8988T (cell line): Measurements from ENCODE around the gene S100A1.
"Not testable (repeated sequence)": the region's sequence is repeated elsewhere in the genome, so short reads cannot be mapped to it uniquely, and the experiment has no call there.

Source experiments
- DNase-seq: peaks from one replicate; pipeline ENCODE4 v3.0.0; 2011

The S100A1 gene

DNA sequence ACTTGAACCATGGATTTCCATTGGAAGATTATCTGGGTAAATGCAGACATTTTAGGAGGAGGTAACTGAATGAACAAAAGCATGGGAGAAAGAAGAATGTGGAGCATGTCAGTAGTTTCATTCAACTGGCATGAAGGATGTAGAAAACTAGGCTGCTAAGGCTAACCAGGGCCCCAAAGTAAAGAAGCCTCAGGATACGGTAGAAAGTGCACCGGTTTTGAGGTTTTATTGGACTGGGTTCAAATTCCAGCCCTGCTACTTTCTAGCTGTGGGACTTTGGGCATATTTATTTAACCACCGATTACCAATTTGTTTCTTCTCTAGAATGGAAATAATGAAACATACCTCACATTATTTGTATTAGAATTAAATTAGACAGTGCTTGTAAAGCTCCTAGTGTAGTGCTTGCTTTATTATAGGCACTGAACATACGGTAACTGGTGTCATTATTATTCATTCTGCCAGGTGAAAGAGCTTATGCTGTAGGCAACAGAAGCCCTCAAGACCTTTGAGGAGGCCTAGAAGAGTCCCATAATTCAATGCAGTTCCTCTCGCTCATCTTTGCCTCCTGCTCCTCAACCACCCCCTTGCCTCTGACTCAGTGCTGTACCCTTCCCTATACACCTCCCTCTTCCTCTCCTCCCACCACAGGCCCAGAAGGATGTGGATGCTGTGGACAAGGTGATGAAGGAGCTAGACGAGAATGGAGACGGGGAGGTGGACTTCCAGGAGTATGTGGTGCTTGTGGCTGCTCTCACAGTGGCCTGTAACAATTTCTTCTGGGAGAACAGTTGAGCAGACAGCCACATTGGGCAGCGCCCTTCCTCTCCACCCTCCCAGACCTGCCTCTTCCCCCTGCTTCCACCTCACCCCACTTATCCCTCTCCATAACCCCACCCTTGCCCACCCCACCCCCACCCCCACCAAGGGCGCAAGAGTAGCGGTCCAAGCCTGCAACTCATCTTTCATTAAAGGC is 3.1 kb downstream of the S100A1 start:
- no peak for DNase-seq

DNA sequence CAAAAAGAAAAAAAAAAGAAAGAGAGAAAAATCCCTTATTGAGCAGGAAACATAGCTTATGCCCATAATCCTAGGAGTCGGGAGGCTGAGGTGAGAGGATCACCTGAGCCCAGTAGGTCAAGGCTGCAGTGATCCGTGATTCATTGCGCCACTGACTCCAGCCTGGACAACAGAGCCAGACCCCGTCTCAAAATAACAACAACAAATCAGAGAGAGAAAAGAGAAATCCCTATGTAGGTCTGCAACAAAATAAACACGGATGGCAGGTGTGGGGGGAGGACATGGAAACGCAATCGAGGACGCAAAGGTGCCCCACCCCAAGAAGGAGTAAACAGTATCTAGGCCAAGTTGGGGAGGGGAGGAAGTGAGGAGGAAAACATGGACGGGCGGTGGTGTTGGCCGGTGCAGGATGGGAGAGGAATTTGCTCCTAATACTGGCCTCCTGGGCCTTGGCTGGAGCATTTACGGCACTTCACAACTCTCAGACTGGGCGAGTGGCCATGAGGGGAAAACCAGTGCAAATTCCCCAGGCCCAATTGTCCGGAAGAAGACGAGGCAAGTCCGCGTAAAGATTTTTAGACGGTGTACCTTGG is 5.0 kb downstream of the S100A1 start:
- no peak for DNase-seq

DNA sequence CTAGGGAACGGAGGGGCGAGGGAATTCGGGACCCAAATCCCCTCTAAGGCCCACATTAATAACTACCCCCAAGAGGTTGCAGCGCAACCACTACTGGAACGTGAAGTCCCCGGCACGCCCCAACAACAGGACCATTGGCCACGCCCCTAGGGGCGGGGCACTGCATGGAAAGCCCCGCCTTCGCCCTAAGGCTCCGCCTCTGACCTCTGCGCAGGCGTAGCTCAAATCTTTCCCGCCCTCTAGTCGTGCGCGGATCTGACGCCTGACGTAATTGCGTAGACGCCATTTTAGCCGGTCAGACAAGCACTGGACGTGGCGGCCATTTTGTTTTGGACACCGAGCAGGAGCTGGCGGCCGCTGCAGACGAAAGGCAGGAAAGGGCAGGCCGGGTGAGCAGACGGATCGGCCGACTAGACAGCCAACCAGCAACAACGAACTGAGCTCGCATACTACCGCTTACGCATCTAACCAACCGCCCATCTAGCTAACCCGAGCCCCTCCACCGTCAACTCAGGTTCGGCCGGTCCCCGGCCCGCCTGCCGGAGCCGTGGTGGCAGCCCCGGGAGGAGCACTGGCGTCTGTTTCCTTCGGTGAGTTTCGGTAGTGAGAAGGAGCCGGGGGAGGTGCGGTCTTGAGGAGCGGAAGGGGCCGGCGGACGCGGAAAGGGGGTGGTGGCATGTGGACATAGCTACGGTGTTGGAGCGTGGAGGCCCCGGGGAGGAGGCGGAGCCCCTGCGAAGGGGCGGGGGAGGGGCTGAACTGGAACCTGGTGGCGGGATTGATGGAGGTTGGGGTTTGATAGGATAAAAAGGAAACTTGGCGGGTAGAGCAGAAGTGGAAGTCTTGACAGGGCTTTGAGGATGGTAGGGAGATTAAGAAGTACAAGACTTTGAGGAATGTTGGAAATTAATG is 5.8 kb downstream of the S100A1 start, which contains the start of gene CHTOP:
Gene CHTOP (plus strand): TSS at position 313 of the 912 bp plus-strand sequence. CDS start 2,523 bp downstream, outside the sequence.
- peak; percentile 90 for DNase-seq

DNA sequence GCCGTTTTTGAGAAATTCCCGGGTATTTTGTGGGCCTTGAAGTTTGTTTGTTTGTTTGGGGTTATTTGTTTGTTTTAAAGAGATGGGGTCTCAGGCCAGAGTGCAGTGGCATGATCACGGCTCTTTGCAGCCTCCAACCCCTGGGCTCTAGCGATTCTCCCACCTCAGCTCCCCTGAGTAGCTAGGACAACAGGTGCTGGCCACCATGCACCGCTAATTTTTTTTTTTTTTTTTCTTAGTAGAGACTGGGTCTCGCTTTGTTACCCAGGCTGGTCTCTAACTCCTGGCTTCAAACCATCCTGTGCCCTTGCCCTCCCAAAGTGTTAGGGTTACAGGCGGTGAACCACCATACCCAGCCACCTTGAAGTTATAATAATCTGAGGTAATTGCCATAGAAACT is 7.6 kb downstream of the S100A1 start:
- DNase-seq = no peak

DNA sequence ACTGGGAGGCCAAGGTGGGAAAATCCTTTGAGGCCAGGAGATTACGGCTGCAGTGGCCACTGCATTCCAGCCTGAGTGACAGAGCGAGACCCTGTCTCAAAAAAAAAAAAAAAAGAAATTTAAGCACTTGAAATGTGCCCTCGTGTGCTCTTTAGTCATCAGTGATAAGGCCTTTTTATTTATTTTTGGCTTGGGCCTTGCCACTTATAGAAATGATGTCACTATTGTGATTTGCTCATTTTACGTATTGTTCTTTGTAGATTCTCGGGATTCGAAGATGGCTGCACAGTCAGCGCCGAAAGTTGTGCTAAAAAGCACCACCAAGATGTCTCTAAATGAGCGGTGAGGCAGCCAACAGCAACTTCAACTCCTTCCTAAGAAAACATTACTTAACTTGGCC is 8.1 kb downstream of the S100A1 start:
- no peak for DNase-seq

DNA sequence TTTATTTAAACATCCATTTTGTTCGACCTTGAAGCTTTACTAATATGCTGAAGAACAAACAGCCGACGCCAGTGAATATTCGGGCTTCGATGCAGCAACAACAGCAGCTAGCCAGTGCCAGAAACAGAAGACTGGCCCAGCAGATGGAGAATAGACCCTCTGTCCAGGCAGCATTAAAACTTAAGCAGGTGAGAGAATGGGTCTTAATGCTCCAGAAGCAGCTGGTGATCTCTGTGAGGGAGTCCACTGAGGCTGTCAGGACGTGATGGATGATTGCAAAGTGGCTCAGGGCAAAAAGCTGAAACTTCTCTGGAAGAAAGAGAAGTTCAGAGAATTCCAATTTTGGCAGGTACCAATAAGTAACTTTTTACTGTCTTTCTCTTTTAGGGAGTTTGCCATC is 10.0 kb downstream of the S100A1 start:
- DNase-seq = no peak

DNA sequence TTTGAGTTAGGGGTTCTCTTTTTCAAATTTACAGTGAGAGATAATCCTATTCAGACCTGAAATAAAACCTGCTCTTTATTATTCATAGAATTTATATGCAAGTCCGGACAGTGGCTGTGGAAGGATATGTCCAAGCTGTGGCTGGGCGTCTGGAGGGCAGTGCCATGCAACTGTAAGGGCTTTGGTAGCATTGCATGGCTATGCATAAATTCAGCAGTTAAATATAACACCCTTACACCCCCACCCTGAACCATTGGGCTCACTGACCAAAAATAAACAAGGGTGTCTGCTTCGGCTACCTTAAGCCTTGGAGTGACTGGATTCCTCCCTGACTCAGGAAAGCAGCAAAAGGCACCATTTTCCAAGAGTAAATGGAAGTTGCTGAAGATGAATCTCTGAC is 11.0 kb downstream of the S100A1 start:
- DNase-seq = no peak

DNA sequence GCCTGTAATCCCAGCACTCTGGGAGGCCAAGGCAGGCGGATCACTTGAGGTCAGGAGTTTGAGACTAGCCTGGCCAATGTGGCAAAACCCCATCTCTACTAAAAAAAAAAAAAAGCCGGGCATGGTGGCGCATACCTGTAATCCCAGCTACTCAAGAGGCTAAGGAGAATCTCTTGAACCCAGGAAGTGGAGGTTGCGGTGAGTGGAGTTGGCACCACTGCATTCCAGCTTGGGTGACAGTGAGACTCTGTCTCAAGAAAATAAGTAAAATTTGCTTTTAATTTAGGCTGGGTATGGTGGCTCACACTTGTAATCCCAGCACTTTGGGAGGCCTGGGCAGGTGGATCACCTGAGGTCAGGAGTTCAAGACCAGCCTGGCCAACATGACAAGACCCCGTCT is 12.0 kb downstream of the S100A1 start:
- DNase-seq = not testable (repeated sequence)

DNA sequence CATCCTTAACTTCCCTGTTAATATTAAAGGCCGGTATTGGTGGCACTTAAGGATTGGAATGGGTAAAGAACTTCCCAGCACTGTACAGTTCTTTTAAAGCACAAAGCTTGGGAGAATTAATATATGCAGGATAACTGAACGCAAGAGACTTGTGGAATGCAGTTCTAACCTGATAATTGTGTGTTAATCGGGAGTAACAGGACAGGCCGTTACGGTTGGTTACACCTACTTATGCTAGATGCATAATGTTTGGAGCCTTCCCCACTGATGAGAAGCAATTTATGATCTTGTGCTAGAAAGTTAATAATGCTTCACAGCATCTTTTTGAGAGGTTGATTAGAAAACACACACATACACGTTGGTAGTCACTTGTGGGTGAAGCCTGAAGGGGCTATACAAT is 12.6 kb downstream of the S100A1 start:
- DNase-seq = no peak

DNA sequence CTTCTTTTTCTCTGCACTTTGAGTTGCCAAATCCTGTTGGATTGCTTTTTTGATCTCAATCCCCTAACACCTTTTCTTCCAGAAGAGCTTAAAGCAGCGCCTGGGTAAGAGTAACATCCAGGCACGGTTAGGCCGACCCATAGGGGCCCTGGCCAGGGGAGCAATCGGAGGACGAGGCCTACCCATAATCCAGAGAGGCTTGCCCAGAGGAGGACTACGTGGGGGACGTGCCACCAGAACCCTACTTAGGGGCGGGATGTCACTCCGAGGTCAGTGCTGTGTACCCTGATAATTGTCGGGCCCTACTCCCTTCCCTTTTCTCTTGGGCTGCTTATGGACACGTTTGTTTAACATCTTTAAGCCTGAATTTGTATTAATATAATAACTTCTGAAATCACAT is 13.9 kb downstream of the S100A1 start:
- no peak for DNase-seq

DNA sequence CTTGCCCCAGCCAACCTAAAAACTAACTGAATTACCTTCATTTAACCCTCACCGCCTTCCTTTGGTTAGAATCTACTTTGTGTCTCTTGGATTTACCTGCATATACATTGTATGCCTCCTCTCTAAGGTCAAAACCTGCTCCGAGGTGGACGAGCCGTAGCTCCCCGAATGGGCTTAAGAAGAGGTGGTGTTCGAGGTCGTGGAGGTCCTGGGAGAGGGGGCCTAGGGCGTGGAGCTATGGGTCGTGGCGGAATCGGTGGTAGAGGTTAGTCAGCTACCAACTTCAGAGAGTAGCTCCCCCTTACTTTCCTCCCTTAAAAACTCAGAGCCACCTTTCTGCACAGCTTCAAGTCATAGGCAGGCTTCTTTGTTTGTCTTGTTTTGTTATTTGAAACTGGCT is 14.9 kb downstream of the S100A1 start:
- no peak for DNase-seq

DNA sequence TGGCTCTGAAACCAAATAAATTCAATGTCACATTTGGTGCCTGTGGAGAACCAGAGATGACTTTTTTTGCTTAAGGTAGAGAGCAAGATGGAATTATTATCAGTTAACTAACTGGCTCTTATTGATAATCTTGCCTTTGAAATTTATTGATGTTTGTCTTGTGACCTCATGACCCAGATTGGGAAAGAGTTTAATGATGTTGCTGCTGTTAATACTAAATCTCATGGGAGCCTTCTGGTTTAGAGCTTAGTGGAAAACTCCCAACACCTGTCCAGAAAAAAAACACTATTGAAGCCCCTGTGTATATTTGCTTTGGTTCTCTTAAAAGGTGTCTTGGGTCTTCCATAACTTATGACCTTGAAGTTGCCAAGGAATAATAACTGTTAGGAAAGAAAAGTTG is 15.6 kb downstream of the S100A1 start:
- DNase-seq = no peak

DNA sequence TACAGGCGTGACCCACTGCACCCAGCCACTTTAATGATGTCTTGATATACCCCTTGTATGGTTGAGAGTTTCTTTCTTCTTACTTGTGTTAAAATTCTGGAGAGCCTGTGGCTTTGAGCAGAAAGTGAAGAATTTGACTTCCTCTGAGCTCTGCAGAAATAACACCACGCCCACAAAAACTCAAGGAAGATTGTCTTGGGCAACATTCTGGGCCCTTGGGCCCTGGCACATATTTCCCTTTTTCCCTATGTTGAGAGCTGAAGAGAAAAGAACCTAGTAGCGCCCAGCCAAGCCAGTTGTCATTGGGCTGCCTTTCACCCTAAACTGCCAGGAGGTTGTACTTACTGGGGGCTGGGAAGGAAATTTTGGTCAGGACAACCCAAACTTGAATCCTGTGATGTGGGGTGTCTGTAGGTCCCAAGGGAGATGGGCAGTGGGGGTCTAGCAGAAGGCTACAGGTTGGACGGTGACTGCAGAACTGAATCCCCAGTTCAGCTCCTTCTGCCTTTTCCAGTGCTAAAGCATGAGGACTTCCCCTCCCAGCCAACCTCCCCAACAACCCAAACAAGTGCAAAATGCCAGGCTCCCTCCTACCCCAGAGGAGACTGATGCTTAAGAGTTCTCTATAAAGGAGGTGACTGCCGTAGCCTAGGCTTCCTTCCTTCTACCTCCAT is 18.6 kb downstream of the S100A1 start:
- DNase-seq = no peak

DNA sequence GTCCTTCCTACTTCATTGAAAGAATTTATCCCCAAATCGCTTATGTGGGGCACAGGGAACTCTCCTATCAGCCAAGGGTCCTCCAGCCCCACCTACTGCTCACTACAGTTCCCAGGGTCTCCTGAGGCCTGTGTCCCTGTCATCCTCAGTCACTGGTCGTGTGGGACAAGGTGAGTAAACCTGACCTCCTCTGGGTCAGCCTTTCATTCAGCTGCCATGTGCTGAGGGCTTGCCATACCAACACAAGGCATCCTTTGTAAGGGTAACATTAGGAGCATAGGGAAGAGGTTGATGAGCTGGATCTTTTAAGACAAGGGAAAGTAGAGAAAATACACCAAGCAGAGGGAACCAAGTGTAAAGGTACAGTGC is 19.1 kb downstream of the S100A1 start:
- DNase-seq = no peak

DNA sequence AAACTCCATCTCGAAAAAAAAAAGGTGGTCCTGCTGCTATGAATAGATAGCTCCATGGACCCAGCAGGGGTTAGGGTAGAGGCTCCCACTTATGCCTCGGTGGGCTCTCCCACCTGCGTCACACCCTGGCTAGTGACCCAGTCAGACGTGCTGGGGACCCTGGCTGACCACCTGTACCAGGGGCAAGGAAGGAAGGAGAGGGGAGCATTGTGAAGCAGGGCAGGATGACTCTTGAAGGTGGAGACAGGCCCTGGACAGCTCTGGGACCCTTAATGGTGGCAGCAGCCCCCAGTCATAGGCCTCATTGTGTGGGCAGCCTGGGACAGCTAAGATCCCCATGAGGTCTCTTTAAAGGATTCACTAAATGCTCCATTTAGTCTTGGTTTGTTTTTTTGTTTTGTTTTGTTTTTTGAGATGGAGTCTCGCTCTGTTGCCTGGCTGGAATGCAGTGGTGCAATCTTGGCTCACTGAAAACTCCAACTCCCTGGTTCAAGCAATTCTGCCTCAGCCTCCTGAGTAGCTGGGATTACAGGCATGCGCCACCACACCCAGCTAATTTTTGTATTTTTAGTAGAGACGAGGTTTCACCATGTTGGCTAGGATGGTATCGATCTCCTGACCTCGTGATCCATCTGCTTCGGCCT is 19.9 kb downstream of the S100A1 start:
- no peak for DNase-seq

DNA sequence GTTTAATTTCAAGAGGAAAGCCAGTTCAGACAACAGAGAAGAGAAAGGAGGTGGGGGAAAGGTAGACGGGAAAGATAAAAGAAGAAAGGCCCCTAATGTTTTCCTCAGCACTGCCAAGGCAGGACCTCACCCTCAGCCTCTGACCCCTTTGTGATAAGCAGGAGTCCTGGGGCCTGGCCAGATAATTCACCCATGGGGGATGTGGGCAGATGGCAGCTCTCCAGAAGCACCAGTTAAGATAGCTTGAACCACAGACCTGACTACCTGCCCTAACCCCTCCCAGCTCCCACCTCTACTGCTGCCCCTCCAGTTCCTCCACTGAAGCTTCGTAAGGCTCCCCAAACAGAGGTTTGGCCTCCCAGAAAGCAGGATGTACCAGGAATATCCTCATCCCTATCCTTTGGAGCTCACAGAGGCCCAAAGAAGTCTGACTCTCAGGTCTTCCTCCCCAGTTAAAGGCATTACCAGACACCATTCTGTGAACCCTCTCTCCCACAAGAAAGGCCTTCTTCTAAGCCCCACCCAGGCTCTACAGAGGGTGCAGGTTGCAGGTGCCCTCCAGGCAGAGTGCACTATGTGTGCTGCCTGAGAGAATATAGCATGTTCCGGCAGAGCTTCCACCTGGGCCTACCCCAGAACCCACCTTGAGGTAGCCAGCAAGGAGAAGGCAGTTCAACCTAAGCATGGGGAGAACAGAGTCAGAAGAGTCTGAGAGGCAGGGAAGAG is 21.1 kb downstream of the S100A1 start:
- DNase-seq = no peak

DNA sequence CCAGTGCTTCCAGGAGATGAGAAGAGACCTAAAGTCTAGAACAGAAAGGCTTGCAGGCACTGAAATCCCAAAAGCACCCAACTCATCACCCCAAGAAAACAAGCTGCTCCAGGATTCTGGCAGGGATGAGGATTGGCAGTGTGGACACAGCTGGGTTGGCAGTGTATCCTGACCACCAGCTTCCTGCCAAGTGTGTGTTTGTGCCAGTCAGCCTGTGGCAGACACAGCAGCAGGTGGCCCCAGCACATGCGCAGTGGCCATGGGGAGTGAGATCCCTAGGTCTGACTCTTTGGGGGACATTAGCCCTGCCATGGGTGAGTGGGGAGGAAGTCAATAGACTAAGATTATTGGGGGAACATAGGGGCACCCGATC is 21.6 kb downstream of the S100A1 start:
- no peak for DNase-seq

DNA sequence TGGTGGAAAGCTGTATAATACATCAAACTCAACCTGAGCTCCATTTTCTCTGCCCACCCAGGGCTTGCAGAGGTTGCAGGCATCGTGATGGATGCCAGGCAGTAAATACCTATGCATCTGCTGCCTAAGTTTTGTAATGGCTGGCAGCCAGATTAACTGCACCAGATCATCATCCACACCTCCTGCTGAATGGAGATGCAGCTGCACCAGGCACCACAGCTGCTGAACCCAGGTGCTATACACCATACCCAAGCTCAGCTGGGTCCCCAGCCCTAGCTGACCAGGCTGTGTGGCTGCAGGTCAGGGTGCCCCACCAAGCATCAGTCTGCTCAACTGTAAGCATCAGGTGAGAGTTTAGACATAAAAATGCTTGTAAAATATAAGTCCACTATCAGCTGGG is 23.5 kb downstream of the S100A1 start:
- no peak for DNase-seq

DNA sequence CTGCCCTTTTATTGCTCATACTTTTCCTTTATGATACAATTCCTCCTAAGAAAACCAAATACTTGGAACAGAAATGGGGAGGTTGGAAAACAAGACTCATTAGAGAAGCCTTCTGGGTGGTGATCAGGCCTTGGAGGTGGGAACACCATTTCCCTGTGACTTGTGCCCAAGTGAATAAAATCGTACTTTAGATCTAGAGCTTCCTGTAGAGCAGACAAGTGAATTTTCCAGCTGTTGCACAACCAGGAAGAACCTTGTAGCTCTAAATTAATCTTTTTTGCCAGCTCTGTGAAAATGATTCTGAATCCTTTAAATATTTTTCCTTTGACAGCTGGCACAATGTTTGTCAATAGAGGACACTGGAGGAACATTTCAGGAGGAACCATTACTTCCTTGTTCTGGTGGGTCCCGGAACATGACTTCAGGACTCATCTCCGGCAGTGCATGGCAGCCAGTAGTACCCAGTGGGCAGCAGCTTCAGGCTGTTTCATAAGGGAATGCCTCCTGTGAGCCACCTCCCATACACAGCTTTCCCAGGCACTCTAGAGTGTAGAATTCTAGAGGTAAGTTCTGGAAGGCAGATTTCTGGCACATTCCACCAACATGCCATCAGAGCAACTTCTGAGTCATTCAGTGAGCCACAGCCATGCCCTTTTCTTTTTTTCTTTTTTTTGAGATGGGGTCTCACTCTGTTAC is 24.7 kb downstream of the S100A1 start:
- no peak for DNase-seq

DNA sequence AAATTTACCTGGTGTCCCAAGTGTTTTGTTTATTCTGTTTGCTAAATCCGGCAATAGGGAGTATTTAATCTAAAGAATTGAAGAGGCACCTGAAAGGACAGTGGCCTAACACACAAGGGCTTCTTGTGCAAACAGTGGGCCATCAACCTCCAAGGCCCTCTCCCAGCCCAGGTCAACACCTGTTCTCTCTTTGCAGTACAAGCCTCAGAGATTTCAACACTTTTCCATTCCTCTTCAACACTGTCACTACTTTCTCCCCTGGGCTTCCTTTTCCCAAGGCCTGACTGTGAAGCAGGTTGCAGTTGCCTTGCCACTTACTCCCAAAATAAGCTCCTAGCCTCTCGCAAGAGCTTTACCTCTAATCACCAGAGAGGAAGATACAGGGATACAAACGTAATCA is 27.1 kb downstream of the S100A1 start:
- no peak for DNase-seq
